GM10248 (cell line): ENCODE results near the gene MSH5.

Experiments
- CTCF ChIA-PET: fragments of 300-600 bp; sonication (Branson Sonifier 250); formaldehyde crosslinking; extraction: SDS; loops from one replicate; lab custom pipeline; 2021; ENCODE audit warnings: antibody characterized with exemption; lab: Yijun Ruan, JAX
- POLR2A ChIA-PET: fragments of 350-650 bp; sonication (Branson Sonifier 250); formaldehyde crosslinking; extraction: SDS; loops from one replicate; lab custom pipeline; 2020; ENCODE audit warnings: antibody characterized with exemption; lab: Yijun Ruan, JAX
- DNase-seq: peaks from one replicate; pipeline ENCODE4 v3.0.0; 2012; ENCODE audit errors: extremely low spot score
- CTCF ChIP-seq: IDR thresholded peaks from 2 replicates; pipeline ENCODE4 v1.5.1; 2012; ENCODE audit warnings: mild to moderate bottlenecking, low read depth; ENCODE audit errors: extremely low read depth, missing control alignments, control extremely low read depth

MSH5 gene

GRCh38 chr6:31693535-31693934 lies 46.3 kb upstream of the MSH5 start:
- no peak for DNase-seq
- ChIA-PET POLR2A (interaction anchor here (0.6 to 0.7 kb wide), 3 partner anchors 20 to 183 kb away, joined by 3 to 5 read pairs (median 4); no protein-coding TSS in a partner anchor), CTCF (interaction anchor here (0.8 to 6.1 kb wide), 7 partner anchors 9 to 76 kb away, joined by 3 to 26 read pairs (median 6); partner anchors contain the start of genes ABHD16A, DDAH2, GPANK1 and LY6G5C)
- no peak for TF ChIP-seq CTCF

- TF ChIP-seq CTCF: no peak
- CTCF ChIA-PET: interaction anchor here (0.8 to 2.1 kb wide), 2 partner anchors 8 to 192 kb away, joined by 3 to 7 read pairs; no protein-coding TSS in a partner anchor
- DNase-seq: no peak
Measured at GRCh38 chr6:31697555-31697954, 42.2 kb upstream of the MSH5 start.

GRCh38 chr6:31700740-31701401 lies 38.9 kb upstream of the MSH5 start:
- no peak for TF ChIP-seq CTCF
- POLR2A ChIA-PET: interaction anchor here (0.6 kb wide), 1 partner anchor 126 kb away, joined by 3 read pairs; no protein-coding TSS in a partner anchor
- CTCF ChIA-PET: interaction anchor here (1.6 kb wide), 1 partner anchor 69 kb away, joined by 5 read pairs; no protein-coding TSS in a partner anchor
- no peak for DNase-seq

More at GRCh38 chr6:31697555-31697954, 42.2 kb upstream of the MSH5 start:
- POLR2A ChIA-PET: interaction anchor here (0.9 kb wide), 1 partner anchor 33 kb away, joined by 3 read pairs; the partner anchor contains the start of gene GPANK1

- ChIA-PET POLR2A (interaction anchor here (0.6 kb wide), 1 partner anchor 127 kb away, joined by 3 read pairs; no protein-coding TSS in a partner anchor), CTCF (interaction anchor here (1.3 to 1.8 kb wide), 4 partner anchors 9 to 28 kb away, joined by 4 to 6 read pairs (median 4); no protein-coding TSS in a partner anchor)
- no peak for TF ChIP-seq CTCF
- DNase-seq: no peak
Measured at GRCh38 chr6:31701666-31702404, 38.0 kb upstream of the MSH5 start.

- ChIA-PET CTCF (interaction anchor here (0.9 to 1.8 kb wide), 9 partner anchors 9 to 124 kb away, joined by 3 to 6 read pairs (median 4); partner anchors contain the start of genes LSM2 and LY6G5C), POLR2A (interaction anchor here (0.6 to 1.3 kb wide), 4 partner anchors 8 to 138 kb away, joined by 3 to 7 read pairs (median 5); partner anchors contain the start of gene GPANK1)
- TF ChIP-seq CTCF: no peak
- DNase-seq: peak; percentile 35
Measured at GRCh38 chr6:31702405-31702818, 37.4 kb upstream of the MSH5 start.
